GM12873 (cell line): ENCODE results near the gene TET1.

Source experiments
- CTCF ChIP-seq: IDR thresholded peaks from 2 replicates; pipeline ENCODE4 v1.5.1; 2012; ENCODE audit warnings: low read depth, mild to moderate bottlenecking, moderate library complexity, low read length, control low read depth; ENCODE audit not compliant: insufficient read depth; ENCODE audit errors: missing control alignments

Gene TET1

GRCh38 chr10:68668972-68669371 lies 108.8 kb downstream of the TET1 start:
- no peak for TF ChIP-seq CTCF

- TF ChIP-seq CTCF, result no peak
Measured at GRCh38 chr10:68684413-68684812, 124.3 kb downstream of the TET1 start.

- no peak for TF ChIP-seq CTCF
Measured at GRCh38 chr10:68696018-68696417, 135.9 kb downstream of the TET1 start.

- no peak for TF ChIP-seq CTCF
Measured at GRCh38 chr10:68697106-68697505, 137.0 kb downstream of the TET1 start.

- TF ChIP-seq CTCF, result no peak
Measured at GRCh38 chr10:68700197-68700596, 140.1 kb downstream of the TET1 start.

GRCh38 chr10:68705548-68705947 lies 145.4 kb downstream of the TET1 start:
- TF ChIP-seq CTCF, result no peak

- TF ChIP-seq CTCF, result no peak
Measured at GRCh38 chr10:68717435-68717834, 157.3 kb downstream of the TET1 start.
